Skeletal muscle tissue (tissue), 4 donors: Measurements from ENCODE around the gene NEFH. TPM values are rescaled to one million over a fixed set of nuclear protein-coding genes. Genes with fewer than 3 reads are reported as not detected.
"Not testable (repeated sequence)": the region's sequence is repeated elsewhere in the genome, so short reads cannot be mapped to it uniquely, and the experiment has no call there.

Source experiments
- H3K27ac ChIP-seq: one replicate; pipeline ENCODE4 v1.7.0; 2013; ENCODE audit warnings: mild to moderate bottlenecking, low read depth, low read length, inconsistent platforms
- H3K27me3 ChIP-seq, 3 donors: one replicate each; pipeline ENCODE4 v1.7.0; 2013; ENCODE audit warnings: low read length in 3 of 3; ENCODE audit not compliant: control insufficient read depth in 3 of 3, insufficient read depth in 3 of 3
- H3K36me3 ChIP-seq, 3 donors: one replicate each; pipeline ENCODE4 v1.7.0; 2013; ENCODE audit warnings: low read length in 3 of 3; ENCODE audit not compliant: control insufficient read depth in 3 of 3, insufficient read depth in 3 of 3
- H3K4me1 ChIP-seq, 3 donors: one replicate each; pipeline ENCODE4 v1.7.0; 2013; ENCODE audit warnings: low read length in 3 of 3, mild to moderate bottlenecking in 3 of 3; ENCODE audit not compliant: control insufficient read depth in 3 of 3, insufficient read depth in 3 of 3
- H3K4me3 ChIP-seq, 3 donors: one replicate each; pipeline ENCODE4 v1.7.0; 2013; ENCODE audit warnings: low read length in 3 of 3
- H3K9ac ChIP-seq, 3 donors: one replicate each; pipeline ENCODE4 v1.7.0; 2013; ENCODE audit warnings: low read length in 3 of 3, mild to moderate bottlenecking in 3 of 3, moderate library complexity in 2 of 3, low read depth in 1 of 3
- H3K9me3 ChIP-seq, 3 donors: one replicate each; pipeline ENCODE4 v1.7.0; 2013; ENCODE audit warnings: low read length in 3 of 3; ENCODE audit not compliant: control insufficient read depth in 3 of 3
- total RNA-seq: library from RNA; depleted of rRNA; stranded (reverse); fragments of >200 nt; gene quantifications from one replicate; pipeline ENCODE4 v1.2.3, GENCODE V29; 2014
- donor health status: Osteomylitis.

NEFH gene
- total RNA-seq, result 0.52 TPM

- Histone ChIP-seq H3K36me3 (no peaks in the 10 kb centered on the region), H3K9ac (no peak within 1 kb of the TSS), H3K4me1 (peaks cover 7 to 13% (median 8%) of the 10 kb centered on the region in 3 donors), H3K27me3 (peaks cover 49 to 71% (median 63%) of the 10 kb centered on the region in 3 donors), H3K27ac (no peak within 1 kb of the TSS), H3K9me3 (no peaks in the 10 kb centered on the region), H3K4me3 (peak within 1 kb of the TSS in 1 of 3 donors; percentile 45)
These were observed at the start of gene NEFH for GRCh38 chr22:29479417-29480261. TSS of gene NEFH (plus strand) at chr22:29480218. CDS start at chr22:29480263, 45 bp downstream.

- peaks cover 6 to 22% (median 17%) of the 10 kb centered on the region in 3 donors for H3K27me3 ChIP-seq
- no peaks in the 10 kb centered on the region for H3K9me3 ChIP-seq
- H3K27ac ChIP-seq, result no peak overlapping the region
- no peaks in the 10 kb centered on the region for H3K36me3 ChIP-seq
- no peaks in the 10 kb centered on the region for H3K4me1 ChIP-seq
- no peak overlapping the region for H3K9ac ChIP-seq
- H3K4me3 ChIP-seq, result no peak overlapping the region
These were observed 48.0 kb upstream of the NEFH start for GRCh38 chr22:29431986-29432385.

- peaks cover 6 to 18% (median 17%) of the 10 kb centered on the region in 3 donors for H3K27me3 ChIP-seq
- H3K9me3 ChIP-seq, result no peaks in the 10 kb centered on the region
- no peak overlapping the region for H3K9ac ChIP-seq
- no peak overlapping the region for H3K27ac ChIP-seq
- H3K4me3 ChIP-seq, result no peak overlapping the region
- no peaks in the 10 kb centered on the region for H3K4me1 ChIP-seq
- H3K36me3 ChIP-seq, result no peaks in the 10 kb centered on the region
These were observed 46.2 kb upstream of the NEFH start for GRCh38 chr22:29433856-29434255.

GRCh38 chr22:29434288-29434687, 45.7 kb upstream of the NEFH start:
- Histone ChIP-seq H3K9me3 (no peaks in the 10 kb centered on the region), H3K27ac (no peak overlapping the region), H3K4me1 (no peaks in the 10 kb centered on the region), H3K9ac (no peak overlapping the region), H3K27me3 (peaks cover 6 to 18% (median 17%) of the 10 kb centered on the region in 3 donors), H3K36me3 (no peaks in the 10 kb centered on the region), H3K4me3 (no peak overlapping the region)

GRCh38 chr22:29435236-29436136, 44.5 kb upstream of the NEFH start:
- H3K27me3 ChIP-seq, result peaks cover 6 to 18% (median 17%) of the 10 kb centered on the region in 3 donors

GRCh38 chr22:29438283-29438682, 41.7 kb upstream of the NEFH start, which contains the start of gene RFPL1:
TSS of gene RFPL1 (plus strand) at chr22:29438583.
- H3K9ac ChIP-seq, H3K4me3 ChIP-seq, H3K27ac ChIP-seq, H3K9me3 ChIP-seq, H3K4me1 ChIP-seq, H3K36me3 ChIP-seq, H3K27me3 ChIP-seq: not testable (repeated sequence)

More at GRCh38 chr22:29435236-29436136, 44.5 kb upstream of the NEFH start:
- Histone ChIP-seq H3K9me3 (no peaks in the 10 kb centered on the region), H3K27ac (no peak overlapping the region), H3K4me1 (no peaks in the 10 kb centered on the region), H3K4me3 (no peak overlapping the region), H3K9ac (no peak overlapping the region), H3K36me3 (no peaks in the 10 kb centered on the region)

GRCh38 chr22:29442976-29443375, 37.0 kb upstream of the NEFH start:
- Histone ChIP-seq H3K9ac (no peak overlapping the region), H3K27ac (no peak overlapping the region), H3K4me1 (no peaks in the 10 kb centered on the region), H3K9me3 (no peaks in the 10 kb centered on the region), H3K36me3 (no peaks in the 10 kb centered on the region), H3K27me3 (peaks cover 3 to 5% (median 4%) of the 10 kb centered on the region in 3 donors), H3K4me3 (no peak overlapping the region)

- Histone ChIP-seq H3K36me3 (no peaks in the 10 kb centered on the region), H3K27ac (no peak overlapping the region), H3K9ac (no peak overlapping the region), H3K9me3 (no peaks in the 10 kb centered on the region), H3K27me3 (peaks cover 3 to 5% (median 4%) of the 10 kb centered on the region in 3 donors), H3K4me3 (no peak overlapping the region), H3K4me1 (no peaks in the 10 kb centered on the region)
These were observed 36.6 kb upstream of the NEFH start for GRCh38 chr22:29443452-29443851.

- Histone ChIP-seq H3K4me1 (no peaks in the 10 kb centered on the region), H3K9me3 (no peaks in the 10 kb centered on the region), H3K27ac (no peak overlapping the region), H3K27me3 (peaks cover 3 to 5% (median 4%) of the 10 kb centered on the region in 3 donors), H3K4me3 (no peak overlapping the region), H3K9ac (no peak overlapping the region), H3K36me3 (no peaks in the 10 kb centered on the region)
These were observed 35.9 kb upstream of the NEFH start for GRCh38 chr22:29443861-29444792.
